Pulmonary artery endothelial cell (primary cell): Measurements from ENCODE around the gene FAM131B. TPM values are rescaled to one million over a fixed set of nuclear protein-coding genes. Genes with fewer than 3 reads are reported as not detected.
A peak's percentile ranks its signal among the peaks of the same experiment; 100 is the strongest.
"Not testable (repeated sequence)": the region's sequence is repeated elsewhere in the genome, so short reads cannot be mapped to it uniquely, and the experiment has no call there.

ENCODE experiments used
- DNase-seq: peaks from one replicate; pipeline ENCODE4 v3.0.0-alpha.2; 2011; ENCODE audit warnings: low read depth, low spot score
- total RNA-seq: library from RNA; depleted of rRNA; stranded (reverse); fragments of >200 nt; gene quantifications from 2 replicates; pipeline ENCODE4 v1.2.3, GENCODE V29; 2014

The FAM131B gene
- total RNA-seq, 1 donor from 2014 or later = 1.5 TPM

- no peak for DNase-seq
Observed at GRCh38 chr7:143395187-143396149, 33.0 kb upstream of the FAM131B start.

GRCh38 chr7:143394777-143395176 lies 32.3 kb upstream of the FAM131B start:
- DNase-seq = no peak

- no peak for DNase-seq
Observed at GRCh38 chr7:143394068-143394467, 31.6 kb upstream of the FAM131B start.

- DNase-seq = no peak
Observed at GRCh38 chr7:143393267-143394041, 30.9 kb upstream of the FAM131B start.

- DNase-seq = no peak
Observed at GRCh38 chr7:143392875-143393266, 30.4 kb upstream of the FAM131B start.

GRCh38 chr7:143392427-143392826 lies 29.9 kb upstream of the FAM131B start:
- not testable (repeated sequence) for DNase-seq

- DNase-seq = peak; percentile 62
Observed at GRCh38 chr7:143391462-143392404, 29.2 kb upstream of the FAM131B start.

GRCh38 chr7:143390773-143391317 lies 28.3 kb upstream of the FAM131B start:
- no peak for DNase-seq

- DNase-seq = no peak
Observed at GRCh38 chr7:143390104-143390772, 27.7 kb upstream of the FAM131B start.

- no peak for DNase-seq
Observed at GRCh38 chr7:143389316-143390103, 27.0 kb upstream of the FAM131B start.

GRCh38 chr7:143388491-143389101 lies 26.1 kb upstream of the FAM131B start:
- no peak for DNase-seq

GRCh38 chr7:143388051-143388450 lies 25.5 kb upstream of the FAM131B start:
- no peak for DNase-seq

GRCh38 chr7:143387156-143387975 lies 24.9 kb upstream of the FAM131B start:
- no peak for DNase-seq

- no peak for DNase-seq
Observed at GRCh38 chr7:143385891-143386781, 23.6 kb upstream of the FAM131B start.

- no peak for DNase-seq
Observed at GRCh38 chr7:143384661-143385631, 22.4 kb upstream of the FAM131B start.

GRCh38 chr7:143384148-143384547 lies 21.6 kb upstream of the FAM131B start:
- DNase-seq = no peak
